HEK293 (cell line): ENCODE measurements around the gene KRTAP13-3.

Experiments used
- HOXA7 ChIP-seq: sonication (generic); formaldehyde crosslinking; IDR thresholded peaks from 2 replicates; pipeline ENCODE4 v1.8.1; 2022; ENCODE audit warnings: missing genetic modification reagents, borderline replicate concordance
- ZNF274 ChIP-seq, 2 experiments: fragments of 200-500 bp in 1 of 2; fragments of 450-650 bp in 1 of 2; sonication (Bioruptor generic) in 1 of 2; formaldehyde crosslinking in 1 of 2; IDR thresholded peaks; 2 replicates each; pipeline versions ENCODE4 v1.5.1 to v1.6.1; 2014 to 2016; ENCODE audit warnings: borderline replicate concordance in 1 of 2, inconsistent platforms in 1 of 2, low read length in 1 of 2, missing biosample characterization in 1 of 2, missing genetic modification characterization in 1 of 2
- ZNF341 ChIP-seq: fragments of 450-650 bp; formaldehyde crosslinking; IDR thresholded peaks from 2 replicates; pipeline ENCODE4; 2016; ENCODE audit warnings: low read depth, missing biosample characterization, missing genetic modification characterization
- TF ChIP-seq, protein P1 (sequence below): sonication (generic); formaldehyde crosslinking; IDR thresholded peaks from 2 replicates; pipeline ENCODE4 v1.8.1; 2022; ENCODE audit warnings: mild to moderate bottlenecking, moderate library complexity, missing genetic modification reagents
- TF ChIP-seq, protein P2 (sequence below): fragments of 450-650 bp; formaldehyde crosslinking; IDR thresholded peaks from 2 replicates; pipeline ENCODE4 v1.5.1; 2016; ENCODE audit warnings: missing biosample characterization, missing genetic modification characterization, borderline replicate concordance
- TF ChIP-seq, protein P3 (sequence below): fragments of 450-650 bp; IDR thresholded peaks from 2 replicates; pipeline ENCODE4 v1.5.1; 2018; ENCODE audit warnings: missing biosample characterization, missing genetic modification characterization
- TF ChIP-seq, protein P4 (sequence below): fragments of 450-650 bp; formaldehyde crosslinking; IDR thresholded peaks from 2 replicates; pipeline ENCODE4 v1.5.1; 2016; ENCODE audit warnings: missing biosample characterization, missing genetic modification characterization

DNA sequence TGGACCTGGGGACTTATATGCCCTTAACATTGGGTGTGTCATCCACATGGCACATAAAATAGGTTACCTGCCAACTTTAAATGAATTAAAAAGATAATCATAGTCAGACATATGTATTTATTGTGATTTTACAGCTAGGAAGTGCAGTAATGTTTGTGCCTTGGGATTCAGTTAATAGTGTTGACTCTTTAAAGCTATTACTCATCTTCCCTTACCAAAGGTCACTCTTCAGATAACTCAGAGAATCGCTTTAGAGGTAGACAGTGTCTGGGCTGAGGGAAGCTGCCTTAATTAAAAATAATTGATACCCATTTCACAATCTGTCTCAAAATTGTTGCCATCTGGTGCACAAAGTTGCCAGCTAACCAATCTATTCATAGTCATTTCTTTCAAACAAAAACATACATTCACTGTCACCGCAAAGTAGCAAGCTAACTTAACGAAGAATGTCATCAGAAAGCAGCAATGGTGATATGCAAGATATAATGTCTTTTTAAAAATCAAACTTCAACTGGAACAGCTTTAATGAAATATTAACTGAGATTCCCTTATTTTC, 11.4 kb upstream of the KRTAP13-3 start:
- TF ChIP-seq, protein P1, sequence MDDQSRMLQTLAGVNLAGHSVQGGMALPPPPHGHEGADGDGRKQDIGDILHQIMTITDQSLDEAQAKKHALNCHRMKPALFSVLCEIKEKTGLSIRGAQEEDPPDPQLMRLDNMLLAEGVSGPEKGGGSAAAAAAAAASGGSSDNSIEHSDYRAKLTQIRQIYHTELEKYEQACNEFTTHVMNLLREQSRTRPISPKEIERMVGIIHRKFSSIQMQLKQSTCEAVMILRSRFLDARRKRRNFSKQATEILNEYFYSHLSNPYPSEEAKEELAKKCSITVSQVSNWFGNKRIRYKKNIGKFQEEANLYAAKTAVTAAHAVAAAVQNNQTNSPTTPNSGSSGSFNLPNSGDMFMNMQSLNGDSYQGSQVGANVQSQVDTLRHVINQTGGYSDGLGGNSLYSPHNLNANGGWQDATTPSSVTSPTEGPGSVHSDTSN (CRISPR knock-in tag) = no peak
- TF ChIP-seq, protein P2, sequence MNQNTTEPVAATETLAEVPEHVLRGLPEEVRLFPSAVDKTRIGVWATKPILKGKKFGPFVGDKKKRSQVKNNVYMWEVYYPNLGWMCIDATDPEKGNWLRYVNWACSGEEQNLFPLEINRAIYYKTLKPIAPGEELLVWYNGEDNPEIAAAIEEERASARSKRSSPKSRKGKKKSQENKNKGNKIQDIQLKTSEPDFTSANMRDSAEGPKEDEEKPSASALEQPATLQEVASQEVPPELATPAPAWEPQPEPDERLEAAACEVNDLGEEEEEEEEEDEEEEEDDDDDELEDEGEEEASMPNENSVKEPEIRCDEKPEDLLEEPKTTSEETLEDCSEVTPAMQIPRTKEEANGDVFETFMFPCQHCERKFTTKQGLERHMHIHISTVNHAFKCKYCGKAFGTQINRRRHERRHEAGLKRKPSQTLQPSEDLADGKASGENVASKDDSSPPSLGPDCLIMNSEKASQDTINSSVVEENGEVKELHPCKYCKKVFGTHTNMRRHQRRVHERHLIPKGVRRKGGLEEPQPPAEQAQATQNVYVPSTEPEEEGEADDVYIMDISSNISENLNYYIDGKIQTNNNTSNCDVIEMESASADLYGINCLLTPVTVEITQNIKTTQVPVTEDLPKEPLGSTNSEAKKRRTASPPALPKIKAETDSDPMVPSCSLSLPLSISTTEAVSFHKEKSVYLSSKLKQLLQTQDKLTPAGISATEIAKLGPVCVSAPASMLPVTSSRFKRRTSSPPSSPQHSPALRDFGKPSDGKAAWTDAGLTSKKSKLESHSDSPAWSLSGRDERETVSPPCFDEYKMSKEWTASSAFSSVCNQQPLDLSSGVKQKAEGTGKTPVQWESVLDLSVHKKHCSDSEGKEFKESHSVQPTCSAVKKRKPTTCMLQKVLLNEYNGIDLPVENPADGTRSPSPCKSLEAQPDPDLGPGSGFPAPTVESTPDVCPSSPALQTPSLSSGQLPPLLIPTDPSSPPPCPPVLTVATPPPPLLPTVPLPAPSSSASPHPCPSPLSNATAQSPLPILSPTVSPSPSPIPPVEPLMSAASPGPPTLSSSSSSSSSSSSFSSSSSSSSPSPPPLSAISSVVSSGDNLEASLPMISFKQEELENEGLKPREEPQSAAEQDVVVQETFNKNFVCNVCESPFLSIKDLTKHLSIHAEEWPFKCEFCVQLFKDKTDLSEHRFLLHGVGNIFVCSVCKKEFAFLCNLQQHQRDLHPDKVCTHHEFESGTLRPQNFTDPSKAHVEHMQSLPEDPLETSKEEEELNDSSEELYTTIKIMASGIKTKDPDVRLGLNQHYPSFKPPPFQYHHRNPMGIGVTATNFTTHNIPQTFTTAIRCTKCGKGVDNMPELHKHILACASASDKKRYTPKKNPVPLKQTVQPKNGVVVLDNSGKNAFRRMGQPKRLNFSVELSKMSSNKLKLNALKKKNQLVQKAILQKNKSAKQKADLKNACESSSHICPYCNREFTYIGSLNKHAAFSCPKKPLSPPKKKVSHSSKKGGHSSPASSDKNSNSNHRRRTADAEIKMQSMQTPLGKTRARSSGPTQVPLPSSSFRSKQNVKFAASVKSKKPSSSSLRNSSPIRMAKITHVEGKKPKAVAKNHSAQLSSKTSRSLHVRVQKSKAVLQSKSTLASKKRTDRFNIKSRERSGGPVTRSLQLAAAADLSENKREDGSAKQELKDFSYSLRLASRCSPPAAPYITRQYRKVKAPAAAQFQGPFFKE (tag by site-specific recombination) = no peak
- TF ChIP-seq ZNF274 (IDR thresholded peaks at IDR 0.05; ENCODE audit: low read length) (no peak), ZNF274 (tag by site-specific recombination; IDR thresholded peaks at IDR 0.05; ENCODE audit: borderline replicate concordance) (no peak), ZNF341 (no peak), HOXA7 (CRISPR knock-in tag) (no peak)
- TF ChIP-seq, protein P3, sequence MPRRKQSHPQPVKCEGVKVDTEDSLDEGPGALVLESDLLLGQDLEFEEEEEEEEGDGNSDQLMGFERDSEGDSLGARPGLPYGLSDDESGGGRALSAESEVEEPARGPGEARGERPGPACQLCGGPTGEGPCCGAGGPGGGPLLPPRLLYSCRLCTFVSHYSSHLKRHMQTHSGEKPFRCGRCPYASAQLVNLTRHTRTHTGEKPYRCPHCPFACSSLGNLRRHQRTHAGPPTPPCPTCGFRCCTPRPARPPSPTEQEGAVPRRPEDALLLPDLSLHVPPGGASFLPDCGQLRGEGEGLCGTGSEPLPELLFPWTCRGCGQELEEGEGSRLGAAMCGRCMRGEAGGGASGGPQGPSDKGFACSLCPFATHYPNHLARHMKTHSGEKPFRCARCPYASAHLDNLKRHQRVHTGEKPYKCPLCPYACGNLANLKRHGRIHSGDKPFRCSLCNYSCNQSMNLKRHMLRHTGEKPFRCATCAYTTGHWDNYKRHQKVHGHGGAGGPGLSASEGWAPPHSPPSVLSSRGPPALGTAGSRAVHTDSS = no peak
- TF ChIP-seq, protein P4, sequence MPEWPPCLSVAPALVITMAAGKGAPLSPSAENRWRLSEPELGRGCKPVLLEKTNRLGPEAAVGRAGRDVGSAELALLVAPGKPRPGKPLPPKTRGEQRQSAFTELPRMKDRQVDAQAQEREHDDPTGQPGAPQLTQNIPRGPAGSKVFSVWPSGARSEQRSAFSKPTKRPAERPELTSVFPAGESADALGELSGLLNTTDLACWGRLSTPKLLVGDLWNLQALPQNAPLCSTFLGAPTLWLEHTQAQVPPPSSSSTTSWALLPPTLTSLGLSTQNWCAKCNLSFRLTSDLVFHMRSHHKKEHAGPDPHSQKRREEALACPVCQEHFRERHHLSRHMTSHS (tag by site-specific recombination) = no peak
